GM13977 (cell line): ENCODE data around the gene NRSN2.

Experiments used
- DNase-seq: peaks from one replicate; pipeline ENCODE4 v3.0.0; 2012; ENCODE audit warnings: low spot score
- CTCF ChIP-seq: IDR thresholded peaks from 2 replicates; pipeline ENCODE4 v1.5.1; 2012; ENCODE audit warnings: mild to moderate bottlenecking, control low read depth; ENCODE audit not compliant: insufficient read depth; ENCODE audit errors: extremely low read depth, missing control alignments
- in situ Hi-C: fragments of 300-500 bp; cut with MboI; formaldehyde crosslinking; loops from one replicate; pipeline ENCODE4 v1.12.0; 2022; ENCODE audit warnings: low sequenced_read_pairs, low pct_unique_long_range_greater_than_20kb, mixed read lengths, inconsistent platforms; ENCODE audit not compliant: unreplicated experiment

Gene NRSN2

GRCh38 chr20:343107-343506 is 3.8 kb upstream of the NRSN2 start:
- DNase-seq: no peak
- TF ChIP-seq CTCF: no peak
- in situ Hi-C loops: no loop called here

- in situ Hi-C loops: no loop called here
- DNase-seq: no peak
- no peak for TF ChIP-seq CTCF
Observed at GRCh38 chr20:346033-346639, 775 bp upstream of the NRSN2 start.

GRCh38 chr20:347317-347639 is 367 bp downstream of the NRSN2 start:
- in situ Hi-C loops: no loop called here

GRCh38 chr20:347640-348484 is 951 bp downstream of the NRSN2 start:
- TF ChIP-seq CTCF: no peak
- in situ Hi-C loops: no loop called here
- peak; percentile 98 for DNase-seq

More at GRCh38 chr20:347317-347639, 367 bp downstream of the NRSN2 start:
- TF ChIP-seq CTCF: no peak
- DNase-seq: peak; percentile 40

- no peak for TF ChIP-seq CTCF
- in situ Hi-C loops: no loop called here
- no peak for DNase-seq
Observed at GRCh38 chr20:348972-349841, 2.3 kb downstream of the NRSN2 start.

GRCh38 chr20:353166-353565 is 6.3 kb downstream of the NRSN2 start:
- in situ Hi-C loops: loop anchor here (10.0 kb wide), 1 partner anchor 122 kb away; no protein-coding TSS in a partner anchor
- no peak for TF ChIP-seq CTCF
- no peak for DNase-seq
